ENCODE measurements around the gene DNAH12. TPM values are rescaled to one million over a fixed set of nuclear protein-coding genes. Genes with fewer than 3 reads are reported as not detected.

The DNAH12 gene
- total and polyA plus RNA-seq, 10 of the 15 experiments (the other 5 are each of a cell fraction or from before 2014, with no cell fraction given) = under 0.01 to 0.35 (median 0.08) TPM

GRCh38 chr3:57402675-57403074 lies 141.5 kb downstream of the DNAH12 start (continued):
- no peak for TF ChIP-seq ZBTB11 (CRISPR knock-in tag; IDR thresholded peaks at IDR 0.05)
- no peak for TF ChIP-seq POLR2AphosphoS2 (IDR thresholded peaks at IDR 0.05; ENCODE audit: low read depth, low read length)
- no peak for TF ChIP-seq ATF7 (IDR thresholded peaks at IDR 0.05; ENCODE audit: low read depth)
- TF ChIP-seq SP1 (IDR thresholded peaks at IDR 0.05; ENCODE audit: low read depth, low read length) = no peak
- no peak for TF ChIP-seq ZSCAN29 (IDR thresholded peaks at IDR 0.05)
- TF ChIP-seq SMAD1 (IDR thresholded peaks at IDR 0.05; ENCODE audit: low read depth, partially characterized antibody) = no peak
- no peak for TF ChIP-seq IRF3 (IDR thresholded peaks at IDR 0.05)
